Activated CD8-positive, alpha-beta memory T cell treated with anti-CD3 and anti-CD28 coated beads, Interleukin-2, amount 10 ng/mL, durations not matched to agents 7 days and 5 days (primary cell): ENCODE measurements around the gene SLC17A9. TPM values are rescaled to one million over a fixed set of nuclear protein-coding genes. Genes with fewer than 3 reads are reported as not detected.

Experiments
- ATAC-seq: fragments of 150-1000 bp; cut with Tn5 transposase; one replicate; pipeline ENCODE4 v1.10.0; 2021; ENCODE audit warnings: moderate library complexity
- CTCF ChIA-PET: fragments of 350-600 bp; sonication (Branson Sonifier 250); formaldehyde crosslinking; loops from one replicate; lab custom pipeline; 2021; ENCODE audit warnings: antibody characterized with exemption; lab: Charles Lee
- DNase-seq: peaks from one replicate; pipeline ENCODE4 v3.0.0-alpha.2; 2020
- H3K27ac Mint-ChIP-seq: one replicate; pipeline ENCODE4 v1.8.0; 2021; ENCODE audit warnings: mild to moderate bottlenecking, mixed read lengths
- H3K27me3 Mint-ChIP-seq: one replicate; pipeline ENCODE4 v1.8.0; 2021; ENCODE audit warnings: mixed read lengths
- H3K36me3 Mint-ChIP-seq: one replicate; pipeline ENCODE4 v1.8.0; 2021; ENCODE audit warnings: mild to moderate bottlenecking, mixed read lengths
- H3K4me1 Mint-ChIP-seq: one replicate; pipeline ENCODE4 v1.8.0; 2021; ENCODE audit warnings: mixed read lengths
- H3K4me3 Mint-ChIP-seq: one replicate; pipeline ENCODE4 v1.8.0; 2021; ENCODE audit warnings: mild to moderate bottlenecking, moderate library complexity, mixed read lengths
- H3K9me3 Mint-ChIP-seq: one replicate; pipeline ENCODE4 v1.8.0; 2022; ENCODE audit warnings: low read depth, mixed read lengths
- total RNA-seq, 2 experiments: library from RNA; stranded (reverse); gene quantifications; one replicate each; pipeline ENCODE4 v1.2.3, GENCODE V29; 2021

The SLC17A9 gene
- total RNA-seq, 2 experiments from 2014 or later, result 26.1 to 34.1 TPM

GRCh38 chr20:63015662-63016361 lies 63.3 kb downstream of the SLC17A9 start:
- Mint-ChIP-seq H3K27me3 (peaks cover 54% of the 10 kb centered on the region), H3K27ac (no peak overlapping the region), H3K9me3 (peaks cover 8% of the 10 kb centered on the region), H3K36me3 (peaks cover 5% of the 10 kb centered on the region), H3K4me3 (no peak overlapping the region), H3K4me1 (peaks cover 3% of the 10 kb centered on the region)
- CTCF ChIA-PET, result no interaction called here
- DNase-seq (no peak), ATAC-seq (no peak)

DNA sequence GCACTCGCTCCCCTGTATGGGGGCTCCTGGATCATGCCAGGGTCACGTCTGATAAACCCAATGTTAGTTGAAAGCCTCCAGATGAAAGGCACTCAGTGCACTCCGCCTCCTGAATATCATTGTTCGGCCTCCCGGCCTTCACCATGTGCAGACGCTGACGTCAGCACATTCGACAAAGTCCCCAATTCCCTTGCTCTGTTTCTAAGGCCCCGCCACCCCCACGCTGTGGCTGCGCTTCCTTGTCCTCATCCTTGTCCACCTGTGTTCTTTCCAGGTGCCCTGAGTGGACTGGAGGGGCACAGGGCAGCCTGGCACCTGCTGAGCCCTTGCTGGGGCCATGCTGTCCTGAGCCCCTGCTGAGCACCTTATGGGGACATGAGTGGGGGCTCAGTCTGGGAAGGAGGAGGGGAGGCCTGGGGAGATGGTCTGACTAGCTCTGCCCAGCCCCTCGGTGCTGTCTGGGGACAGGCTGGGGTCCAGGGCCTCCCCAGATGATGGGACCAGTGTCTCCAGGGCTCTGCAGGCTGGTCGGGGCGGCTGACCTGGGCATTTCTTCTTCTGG lies 64.1 kb downstream of the SLC17A9 start:
- no peaks in the 10 kb centered on the region for H3K4me1 Mint-ChIP-seq
- ATAC-seq (no peak), DNase-seq (no peak)
- H3K4me3 Mint-ChIP-seq, result no peak overlapping the region
- peaks cover 5% of the 10 kb centered on the region for H3K36me3 Mint-ChIP-seq
- no peak overlapping the region for H3K27ac Mint-ChIP-seq
- H3K27me3 Mint-ChIP-seq, result peaks cover 46% of the 10 kb centered on the region
- peaks cover 8% of the 10 kb centered on the region for H3K9me3 Mint-ChIP-seq
- CTCF ChIA-PET, result no interaction called here

- no peak for ATAC-seq
- DNase-seq, result no peak
- H3K36me3 Mint-ChIP-seq, result peaks cover 5% of the 10 kb centered on the region
- peaks cover 8% of the 10 kb centered on the region for H3K9me3 Mint-ChIP-seq
- peaks cover 40% of the 10 kb centered on the region for H3K27me3 Mint-ChIP-seq
- H3K4me1 Mint-ChIP-seq, result no peaks in the 10 kb centered on the region
- CTCF ChIA-PET, result interaction anchor here (1.0 kb wide), 1 partner anchor 8 kb away, joined by 4 read pairs; no protein-coding TSS in a partner anchor
- H3K27ac Mint-ChIP-seq, result no peak overlapping the region
- H3K4me3 Mint-ChIP-seq, result no peak overlapping the region
Observed at GRCh38 chr20:63017076-63017825, 64.7 kb downstream of the SLC17A9 start.

DNA sequence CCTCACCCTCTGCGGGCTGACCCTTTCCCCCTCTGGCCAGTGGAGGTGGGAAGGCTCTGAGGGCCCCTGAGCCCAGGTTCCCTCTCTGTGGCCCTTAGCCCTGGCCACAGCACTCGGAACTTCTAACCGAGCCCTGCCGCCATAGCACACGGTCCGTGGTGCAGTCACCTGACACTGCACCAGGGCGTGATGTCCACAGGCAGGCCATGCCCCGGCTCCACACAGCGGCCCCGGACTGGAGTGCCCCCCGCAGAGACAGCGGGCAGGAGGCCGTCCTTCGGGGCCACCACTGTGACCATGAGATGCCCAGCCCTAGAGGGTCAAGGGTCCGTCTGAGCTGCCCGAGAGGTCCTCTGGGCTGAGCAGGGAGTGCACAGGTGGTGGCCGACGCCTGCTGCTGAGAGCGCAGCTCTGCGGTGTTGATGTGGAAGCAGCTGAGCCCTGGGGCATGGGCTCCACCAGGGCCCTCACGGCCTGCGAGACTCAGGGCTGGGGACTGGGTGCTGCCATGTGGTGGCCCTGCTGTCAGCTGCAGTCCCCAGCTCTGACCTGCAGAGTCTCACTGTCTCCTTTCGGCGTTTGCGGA lies 65.4 kb downstream of the SLC17A9 start:
- CTCF ChIA-PET, result interaction anchor here (1.0 kb wide), 1 partner anchor 9 kb away, joined by 4 read pairs; no protein-coding TSS in a partner anchor
- H3K4me1 Mint-ChIP-seq, result no peaks in the 10 kb centered on the region
- ATAC-seq, result no peak
- H3K9me3 Mint-ChIP-seq, result peaks cover 5% of the 10 kb centered on the region
- H3K27me3 Mint-ChIP-seq, result peaks cover 34% of the 10 kb centered on the region
- H3K36me3 Mint-ChIP-seq, result peaks cover 5% of the 10 kb centered on the region
- DNase-seq, result no peak
- H3K4me3 Mint-ChIP-seq, result no peak overlapping the region
- H3K27ac Mint-ChIP-seq, result no peak overlapping the region

Other genes with a start within 250 kb of the SLC17A9 start
- gene NTSR1, start 243.9 kb upstream of the SLC17A9 start, total RNA-seq, result not detected
- 10 to 100 TPM; 16.9 to 17.4 TPM for gene MRGBP, start 156.2 kb upstream of the SLC17A9 start, total RNA-seq
- gene OGFR, start 147.9 kb upstream of the SLC17A9 start, total RNA-seq, result 10 to 100 TPM; 87.8 to 91.0 TPM
- gene COL9A3, start 135.7 kb upstream of the SLC17A9 start, total RNA-seq, result under 1 TPM in 1 of 2 experiments, not detected in 1; 0.45 TPM
- gene TCFL5, start 90.9 kb upstream of the SLC17A9 start, total RNA-seq, result 1 to 10 TPM; 6.6 to 6.7 TPM
- 10 to 100 TPM; 64.6 to 87.0 TPM for gene DIDO1, start 26.2 kb upstream of the SLC17A9 start, total RNA-seq
- 10 to 100 TPM; 29.8 to 36.8 TPM for gene GID8, start 14.6 kb upstream of the SLC17A9 start, total RNA-seq
- not detected for gene BHLHE23, start 54.3 kb downstream of the SLC17A9 start, total RNA-seq